ENCODE data around the gene PCDHGA12. TPM values are rescaled to one million over a fixed set of nuclear protein-coding genes. Genes with fewer than 3 reads are reported as not detected.
"Not testable (repeated sequence)": the region's sequence is repeated elsewhere in the genome, so short reads cannot be mapped to it uniquely, and the experiment has no call there.

Gene PCDHGA12
- polyA plus RNA-seq, 1 donor (not counting 4 experiments of a cell fraction or from before 2014, with no cell fraction given), result 0.69 TPM

- Histone ChIP-seq H3K4me2 (ENCODE audit: control insufficient read depth, extremely low read depth, insufficient read depth, low read depth, low read length) (peak within 1 kb of the TSS; percentile 82), H3K27ac (ENCODE audit: control insufficient read depth, insufficient read depth, low read length) (peak within 1 kb of the TSS; percentile 14), H3K4me3 (ENCODE audit: control insufficient read depth in 2 of 3, extremely low read depth in 1 of 3, insufficient read depth in 2 of 3, low read depth in 1 of 3, low read length in 3 of 3) (peak within 1 kb of the TSS; percentile 35 to 76 (median 75)), H4K20me1 (ENCODE audit: control insufficient read depth, extremely low read depth, insufficient read depth, low read length) (no peaks in the 10 kb centered on the region), H3K9ac (ENCODE audit: control insufficient read depth, extremely low read depth, insufficient read depth, low read length) (peak within 1 kb of the TSS; percentile 66), H3K36me3 (ENCODE audit: control insufficient read depth in 2 of 2, extremely low read depth in 1 of 2, insufficient read depth in 2 of 2, low read length in 2 of 2) (no peaks in the 10 kb centered on the region), H2AFZ (ENCODE audit: control insufficient read depth, low read length) (peak within 1 kb of the TSS; percentile 80), H3K27me3 (ENCODE audit: control insufficient read depth, extremely low read depth, insufficient read depth, low read length) (peaks cover 15% of the 10 kb centered on the region), H3K9me1 (ENCODE audit: control insufficient read depth, extremely low read depth, insufficient read depth, low read length) (no peaks in the 10 kb centered on the region), H3K9me3 (ENCODE audit: control insufficient read depth, low read depth, low read length) (peaks cover 23% of the 10 kb centered on the region), H3K79me2 (ENCODE audit: control insufficient read depth, insufficient read depth, low read length) (no peaks in the 10 kb centered on the region), H3K4me1 (ENCODE audit: control insufficient read depth, extremely low read depth, insufficient read depth, low read length) (peaks cover 5% of the 10 kb centered on the region)
- dilution Hi-C loops (cut with MboI; ENCODE audit: extremely low pct_ligation_motif_present, low sequenced_read_pairs), result no loop called here
- no peak for DNase-seq (ENCODE audit: low read depth, low spot score)
- peak; percentile 26 for FAIRE-seq
- TF ChIP-seq EZH2 (IDR thresholded peaks at IDR 0.05; ENCODE audit: low read length) (no peak), CTCF (optimal IDR thresholded peaks at IDR 0.05 in 1 of 3, IDR thresholded peaks at IDR 0.05 in 1 of 3, conservative IDR thresholded peaks at IDR 0.05 in 1 of 3; ENCODE audit: extremely low read depth in 1 of 3, insufficient read depth in 2 of 3, low read length in 3 of 3) (peak; percentile 58 to 72 (median 67))
These were observed 17.3 kb upstream of the PCDHGA12 start, which contains the start of gene PCDHGA10 for GRCh38 chr5:141412854-141413539. Gene PCDHGA10 (plus strand): TSS chr5:141412987. CDS start chr5:141413176, 189 bp downstream.

GRCh38 chr5:141413540-141414069 lies 16.7 kb upstream of the PCDHGA12 start:
- Histone ChIP-seq H3K9ac (ENCODE audit: control insufficient read depth, extremely low read depth, insufficient read depth, low read length) (no peak overlapping the region), H2AFZ (ENCODE audit: control insufficient read depth, low read length) (peak overlapping the region; percentile 80), H4K20me1 (ENCODE audit: control insufficient read depth, extremely low read depth, insufficient read depth, low read length) (no peaks in the 10 kb centered on the region), H3K4me2 (ENCODE audit: control insufficient read depth, extremely low read depth, insufficient read depth, low read depth, low read length) (peak overlapping the region; percentile 82), H3K36me3 (ENCODE audit: control insufficient read depth in 2 of 2, extremely low read depth in 1 of 2, insufficient read depth in 2 of 2, low read length in 2 of 2) (no peaks in the 10 kb centered on the region), H3K27ac (ENCODE audit: control insufficient read depth, insufficient read depth, low read length) (no peak overlapping the region), H3K79me2 (ENCODE audit: control insufficient read depth, insufficient read depth, low read length) (no peaks in the 10 kb centered on the region), H3K4me1 (ENCODE audit: control insufficient read depth, extremely low read depth, insufficient read depth, low read length) (peaks cover 5% of the 10 kb centered on the region), H3K9me1 (ENCODE audit: control insufficient read depth, extremely low read depth, insufficient read depth, low read length) (no peaks in the 10 kb centered on the region), H3K27me3 (ENCODE audit: control insufficient read depth, extremely low read depth, insufficient read depth, low read length) (peaks cover 15% of the 10 kb centered on the region), H3K4me3 (ENCODE audit: control insufficient read depth in 2 of 3, extremely low read depth in 1 of 3, insufficient read depth in 2 of 3, low read depth in 1 of 3, low read length in 3 of 3) (peak overlapping the region; percentile 35 to 76 (median 75)), H3K9me3 (ENCODE audit: control insufficient read depth, low read depth, low read length) (peaks cover 23% of the 10 kb centered on the region)
- DNase-seq (ENCODE audit: low read depth, low spot score) (no peak), FAIRE-seq (no peak)
- dilution Hi-C loops (cut with MboI; ENCODE audit: extremely low pct_ligation_motif_present, low sequenced_read_pairs), result no loop called here
- no peak for TF ChIP-seq EZH2 (IDR thresholded peaks at IDR 0.05; ENCODE audit: low read length)
- no peak for TF ChIP-seq CTCF (optimal IDR thresholded peaks at IDR 0.05 in 1 of 3, IDR thresholded peaks at IDR 0.05 in 1 of 3, conservative IDR thresholded peaks at IDR 0.05 in 1 of 3; ENCODE audit: extremely low read depth in 1 of 3, insufficient read depth in 2 of 3, low read length in 3 of 3)

- H3K27ac ChIP-seq (ENCODE audit: control insufficient read depth, insufficient read depth, low read length); dilution Hi-C loops (cut with MboI; ENCODE audit: extremely low pct_ligation_motif_present, low sequenced_read_pairs): not testable (repeated sequence)
- H3K27me3 ChIP-seq (ENCODE audit: control insufficient read depth, extremely low read depth, insufficient read depth, low read length), result peaks cover 22% of the 10 kb centered on the region
These were observed 15.6 kb upstream of the PCDHGA12 start for GRCh38 chr5:141414548-141415274.

More at GRCh38 chr5:141414548-141415274, 15.6 kb upstream of the PCDHGA12 start:
- not testable (repeated sequence) for H3K79me2 ChIP-seq (ENCODE audit: control insufficient read depth, insufficient read depth, low read length); H2AFZ ChIP-seq (ENCODE audit: control insufficient read depth, low read length); H4K20me1 ChIP-seq (ENCODE audit: control insufficient read depth, extremely low read depth, insufficient read depth, low read length); FAIRE-seq; H3K4me2 ChIP-seq (ENCODE audit: control insufficient read depth, extremely low read depth, insufficient read depth, low read depth, low read length); H3K4me3 ChIP-seq (ENCODE audit: control insufficient read depth in 2 of 3, extremely low read depth in 1 of 3, insufficient read depth in 2 of 3, low read depth in 1 of 3, low read length in 3 of 3); H3K36me3 ChIP-seq (ENCODE audit: control insufficient read depth in 2 of 2, extremely low read depth in 1 of 2, insufficient read depth in 2 of 2, low read length in 2 of 2); H3K4me1 ChIP-seq (ENCODE audit: control insufficient read depth, extremely low read depth, insufficient read depth, low read length); H3K9ac ChIP-seq (ENCODE audit: control insufficient read depth, extremely low read depth, insufficient read depth, low read length); DNase-seq (ENCODE audit: low read depth, low spot score); H3K9me1 ChIP-seq (ENCODE audit: control insufficient read depth, extremely low read depth, insufficient read depth, low read length)
- H3K9me3 ChIP-seq (ENCODE audit: control insufficient read depth, low read depth, low read length), result peaks cover 23% of the 10 kb centered on the region
